ENCODE results near the gene CEP89. TPM values are rescaled to one million over a fixed set of nuclear protein-coding genes. Genes with fewer than 3 reads are reported as not detected.

CEP89 gene
- polyA plus RNA-seq, 1 donor (not counting 4 experiments of a cell fraction or from before 2014, with no cell fraction given), result 11.2 TPM

DNA sequence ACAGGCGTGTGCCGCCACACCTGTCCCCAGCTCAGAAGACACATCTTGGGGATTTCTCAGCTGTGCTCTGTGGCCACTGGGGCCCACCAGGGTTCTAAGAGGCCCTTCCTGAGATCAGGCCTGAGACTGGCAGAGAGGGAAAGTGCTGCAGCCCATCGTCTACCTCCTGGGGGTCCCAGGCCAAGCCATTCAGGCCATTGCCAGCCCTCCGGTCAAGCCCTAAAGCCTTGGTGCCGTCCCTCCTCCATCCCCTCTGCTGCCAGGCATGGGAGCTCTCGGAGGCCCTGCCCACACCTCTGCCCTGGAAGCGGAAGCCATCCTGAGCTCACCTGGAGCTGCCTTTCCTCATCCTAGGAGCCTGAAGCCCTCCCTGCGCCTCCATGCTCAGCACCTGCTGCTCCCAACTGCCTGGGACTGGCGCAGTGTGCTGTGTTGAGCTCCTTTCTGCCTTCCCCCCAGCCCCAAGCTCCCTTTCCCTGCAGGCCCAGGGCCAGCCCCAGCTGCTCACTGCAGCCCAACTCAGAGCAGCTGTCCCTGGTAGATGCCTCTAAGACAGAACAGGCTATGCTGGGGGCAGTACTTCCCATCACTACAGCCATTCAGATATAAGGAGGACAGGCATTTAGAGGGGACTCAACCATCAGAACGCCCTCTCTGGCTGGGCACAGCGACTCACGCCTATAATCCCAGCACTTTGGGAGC, 105.0 kb downstream of the CEP89 start:
- H3K27ac ChIP-seq (ENCODE audit: control insufficient read depth, insufficient read depth, low read length), result no peak overlapping the region
- H3K9me3 ChIP-seq (ENCODE audit: control insufficient read depth, low read depth, low read length), result no peaks in the 10 kb centered on the region
- H3K9ac ChIP-seq (ENCODE audit: control insufficient read depth, extremely low read depth, insufficient read depth, low read length), result no peak overlapping the region
- no peak for FAIRE-seq
- no peaks in the 10 kb centered on the region for H3K9me1 ChIP-seq (ENCODE audit: control insufficient read depth, extremely low read depth, insufficient read depth, low read length)
- no peak overlapping the region for H3K4me2 ChIP-seq (ENCODE audit: control insufficient read depth, extremely low read depth, insufficient read depth, low read depth, low read length)
- no peak overlapping the region for H2AFZ ChIP-seq (ENCODE audit: control insufficient read depth, low read length)
- H3K36me3 ChIP-seq (ENCODE audit: control insufficient read depth in 2 of 2, extremely low read depth in 1 of 2, insufficient read depth in 2 of 2, low read length in 2 of 2), result no peaks in the 10 kb centered on the region
- no peaks in the 10 kb centered on the region for H3K79me2 ChIP-seq (ENCODE audit: control insufficient read depth, insufficient read depth, low read length)
- dilution Hi-C loops (cut with MboI; ENCODE audit: extremely low pct_ligation_motif_present, low sequenced_read_pairs), result no loop called here
- no peak overlapping the region for H3K4me3 ChIP-seq (ENCODE audit: control insufficient read depth in 2 of 3, extremely low read depth in 1 of 3, insufficient read depth in 2 of 3, low read depth in 1 of 3, low read length in 3 of 3)
- no peak for DNase-seq (ENCODE audit: low read depth, low spot score)
- TF ChIP-seq EZH2 (IDR thresholded peaks at IDR 0.05; ENCODE audit: low read length) (no peak), CTCF (optimal IDR thresholded peaks at IDR 0.05 in 1 of 3, IDR thresholded peaks at IDR 0.05 in 1 of 3, conservative IDR thresholded peaks at IDR 0.05 in 1 of 3; ENCODE audit: extremely low read depth in 1 of 3, insufficient read depth in 2 of 3, low read length in 3 of 3) (no peak)
- no peaks in the 10 kb centered on the region for H4K20me1 ChIP-seq (ENCODE audit: control insufficient read depth, extremely low read depth, insufficient read depth, low read length)
- no peaks in the 10 kb centered on the region for H3K4me1 ChIP-seq (ENCODE audit: control insufficient read depth, extremely low read depth, insufficient read depth, low read length)
- H3K27me3 ChIP-seq (ENCODE audit: control insufficient read depth, extremely low read depth, insufficient read depth, low read length), result no peaks in the 10 kb centered on the region

DNA sequence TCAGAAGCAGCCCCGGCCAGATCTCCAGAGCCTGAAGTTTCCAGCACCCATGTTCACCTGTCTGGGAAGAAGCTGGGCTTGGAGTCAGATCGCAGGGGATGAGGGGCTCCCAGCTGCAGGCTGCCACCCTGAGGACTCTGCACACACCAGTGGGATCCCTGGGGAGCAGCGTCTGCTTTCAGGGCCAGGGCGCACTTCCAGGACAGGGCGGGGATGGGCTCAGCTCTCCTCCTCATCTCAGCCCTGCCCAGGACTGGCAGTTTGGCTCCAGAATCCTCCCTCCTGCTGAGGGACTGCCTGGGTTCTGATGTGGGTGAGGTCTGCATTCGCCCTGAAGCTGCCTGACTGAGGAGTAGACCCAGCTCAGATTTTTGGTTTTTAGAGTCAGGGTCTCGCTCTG, 105.7 kb downstream of the CEP89 start:
- H3K9me3 ChIP-seq (ENCODE audit: control insufficient read depth, low read depth, low read length), result no peaks in the 10 kb centered on the region

More for the DNA sequence above, 105.7 kb downstream of the CEP89 start:
- TF ChIP-seq EZH2 (IDR thresholded peaks at IDR 0.05; ENCODE audit: low read length) (no peak), CTCF (optimal IDR thresholded peaks at IDR 0.05 in 1 of 3, IDR thresholded peaks at IDR 0.05 in 1 of 3, conservative IDR thresholded peaks at IDR 0.05 in 1 of 3; ENCODE audit: extremely low read depth in 1 of 3, insufficient read depth in 2 of 3, low read length in 3 of 3) (no peak)
- Histone ChIP-seq H3K4me3 (ENCODE audit: control insufficient read depth in 2 of 3, extremely low read depth in 1 of 3, insufficient read depth in 2 of 3, low read depth in 1 of 3, low read length in 3 of 3) (no peak overlapping the region), H3K36me3 (ENCODE audit: control insufficient read depth in 2 of 2, extremely low read depth in 1 of 2, insufficient read depth in 2 of 2, low read length in 2 of 2) (no peaks in the 10 kb centered on the region), H3K9me1 (ENCODE audit: control insufficient read depth, extremely low read depth, insufficient read depth, low read length) (no peaks in the 10 kb centered on the region), H3K79me2 (ENCODE audit: control insufficient read depth, insufficient read depth, low read length) (no peaks in the 10 kb centered on the region), H2AFZ (ENCODE audit: control insufficient read depth, low read length) (no peak overlapping the region), H3K27me3 (ENCODE audit: control insufficient read depth, extremely low read depth, insufficient read depth, low read length) (no peaks in the 10 kb centered on the region), H3K4me1 (ENCODE audit: control insufficient read depth, extremely low read depth, insufficient read depth, low read length) (no peaks in the 10 kb centered on the region), H3K4me2 (ENCODE audit: control insufficient read depth, extremely low read depth, insufficient read depth, low read depth, low read length) (no peak overlapping the region), H3K27ac (ENCODE audit: control insufficient read depth, insufficient read depth, low read length) (no peak overlapping the region), H4K20me1 (ENCODE audit: control insufficient read depth, extremely low read depth, insufficient read depth, low read length) (no peaks in the 10 kb centered on the region), H3K9ac (ENCODE audit: control insufficient read depth, extremely low read depth, insufficient read depth, low read length) (no peak overlapping the region)
- no peak for FAIRE-seq
- dilution Hi-C loops (cut with MboI; ENCODE audit: extremely low pct_ligation_motif_present, low sequenced_read_pairs), result no loop called here
- DNase-seq (ENCODE audit: low read depth, low spot score), result no peak
